GM21515 (cell line): ENCODE measurements around the gene PIAS1.
"Not testable (repeated sequence)": the region's sequence is repeated elsewhere in the genome, so short reads cannot be mapped to it uniquely, and the experiment has no call there.

Experiments used
- ATAC-seq: cut with Tn5 transposase; IDR thresholded peaks from one replicate; pipeline ENCODE4 v1.9.1; 2021; ENCODE audit not compliant: unreplicated experiment

PIAS1 gene

DNA sequence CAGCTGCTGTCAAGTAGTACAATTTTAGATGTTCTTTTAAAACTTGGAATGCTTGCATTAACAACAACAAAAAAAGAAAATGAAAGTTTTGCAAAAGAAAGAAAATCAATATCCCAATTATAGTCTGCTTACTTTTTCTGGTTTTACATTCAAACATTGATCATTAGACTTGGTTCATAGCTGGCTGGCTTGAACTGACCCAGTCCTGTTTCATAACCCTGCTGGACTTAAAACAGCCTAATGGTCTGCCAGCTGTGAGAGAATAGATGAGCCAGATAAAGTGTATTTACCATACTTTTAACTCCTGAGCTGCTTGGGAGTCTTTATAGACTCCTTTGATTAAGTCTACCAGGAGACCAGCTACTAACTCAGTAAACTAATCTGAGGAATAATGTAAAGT, 59.2 kb downstream of the PIAS1 start:
- no peak for ATAC-seq

DNA sequence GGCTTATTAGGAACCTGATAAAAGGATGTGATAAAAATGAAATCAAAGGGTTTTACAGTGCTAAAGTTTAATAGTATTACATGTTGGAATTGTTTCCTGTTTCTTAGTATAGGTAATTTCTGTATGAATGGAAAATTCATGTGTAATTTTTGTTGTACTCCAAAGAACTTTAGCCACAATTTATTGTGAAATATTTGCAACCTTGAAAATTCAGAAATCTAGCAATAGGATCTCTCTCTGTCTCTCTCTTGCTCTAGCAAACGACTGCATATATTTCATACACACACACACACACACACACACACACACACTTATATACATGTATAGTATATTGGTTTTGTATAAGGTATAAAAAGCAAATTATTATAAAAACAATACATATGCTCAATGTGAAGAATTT, 59.6 kb downstream of the PIAS1 start:
- ATAC-seq: no peak

DNA sequence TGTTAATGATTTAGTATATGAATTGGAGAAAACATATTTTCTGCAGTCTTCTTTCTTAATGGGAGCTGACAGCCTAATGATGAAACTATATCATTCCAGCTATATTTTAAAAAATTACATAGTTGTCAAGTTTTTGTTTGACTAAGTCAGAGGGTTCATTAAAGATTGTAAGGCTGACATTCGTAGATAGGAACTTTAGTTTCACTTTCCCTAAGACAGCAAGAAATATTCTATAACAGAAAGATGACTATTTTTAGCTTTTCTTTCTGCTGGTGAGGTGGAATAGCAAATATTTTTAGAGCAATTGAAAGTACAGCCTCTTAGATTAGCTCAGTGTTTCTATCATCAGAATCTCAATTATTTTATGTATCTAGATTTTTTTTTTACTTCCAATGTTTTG, 60.2 kb downstream of the PIAS1 start:
- ATAC-seq: no peak

DNA sequence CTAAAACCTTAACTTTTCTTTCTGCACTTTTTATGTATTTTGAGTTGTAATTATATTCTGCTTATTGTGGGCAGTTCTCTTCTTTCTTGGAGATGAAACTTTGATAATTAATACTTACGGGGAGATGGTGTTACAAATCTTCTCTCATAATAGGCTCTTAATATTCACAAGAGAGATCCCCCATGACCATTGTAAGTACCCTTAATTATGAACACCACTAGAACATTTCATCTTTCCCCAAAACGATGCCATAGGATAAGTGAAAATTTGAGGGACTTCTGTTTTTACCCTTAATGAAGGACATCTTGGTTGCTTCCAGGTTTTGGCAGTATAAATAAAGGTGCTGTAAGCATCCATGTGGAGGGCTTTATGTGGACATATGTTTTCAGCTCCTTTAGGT, 60.7 kb downstream of the PIAS1 start:
- ATAC-seq: no peak

DNA sequence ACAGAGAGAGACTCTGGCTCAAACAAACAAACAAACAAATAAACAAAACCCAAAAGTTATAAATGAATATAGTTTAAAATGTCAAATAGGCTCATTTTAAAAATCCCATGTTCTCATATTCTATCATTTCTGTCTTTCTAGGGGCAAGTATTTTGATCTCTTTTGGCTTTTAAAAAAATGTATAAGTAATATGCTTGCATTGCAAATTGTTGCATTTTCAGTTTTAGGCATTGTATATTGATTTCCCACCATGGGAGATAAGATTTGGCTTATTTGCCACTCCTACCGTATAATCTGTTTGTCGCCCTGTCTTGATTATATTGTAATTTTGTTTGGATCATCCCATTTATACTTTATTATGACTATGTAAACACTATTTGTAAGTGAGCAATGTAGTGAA, 70.6 kb downstream of the PIAS1 start:
- no peak for ATAC-seq

- no peak for ATAC-seq
Observed at GRCh38 chr15:68126396-68126795, 72.3 kb downstream of the PIAS1 start.

DNA sequence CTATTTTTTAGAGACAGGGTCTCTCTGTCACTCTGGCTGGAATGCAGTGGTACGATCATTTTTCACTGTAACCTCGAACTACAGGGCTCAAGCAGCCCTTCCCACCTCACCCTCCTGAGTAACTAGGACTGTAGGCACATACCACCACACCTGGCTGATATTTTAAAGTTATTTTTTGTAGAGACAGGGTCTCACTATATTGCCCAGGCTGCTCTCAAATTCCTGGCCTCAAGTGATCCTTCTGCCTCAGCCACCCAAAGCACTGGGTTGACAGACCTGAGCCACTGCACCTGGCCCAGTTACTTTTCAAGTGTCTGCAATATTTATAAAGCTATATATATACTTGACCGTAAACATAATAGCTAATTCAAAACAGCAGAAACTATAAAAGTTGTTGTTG, 75.0 kb downstream of the PIAS1 start:
- ATAC-seq: no peak

- no peak for ATAC-seq
Observed at GRCh38 chr15:68130851-68131250, 76.7 kb downstream of the PIAS1 start.

DNA sequence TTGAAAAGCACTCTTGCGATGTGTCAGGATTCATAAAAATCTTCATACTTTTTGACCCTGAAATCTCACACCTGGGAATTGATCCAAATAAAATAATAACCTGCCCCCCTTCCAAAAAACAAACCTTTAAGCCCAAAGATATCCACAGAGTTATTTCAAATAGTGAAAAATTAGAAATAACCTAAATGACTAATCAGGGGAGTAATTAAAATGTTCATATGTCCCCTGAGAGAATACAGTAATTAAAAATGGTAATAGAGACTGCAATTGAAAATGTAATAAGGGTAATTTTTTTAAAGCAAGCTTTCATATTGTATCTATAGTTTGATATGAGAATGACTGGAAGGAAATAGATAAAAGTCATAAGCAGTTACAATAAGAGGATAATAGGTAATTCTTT, 83.0 kb downstream of the PIAS1 start:
- no peak for ATAC-seq

- no peak for ATAC-seq
Observed at GRCh38 chr15:68143129-68143528, 89.0 kb downstream of the PIAS1 start.

- no peak for ATAC-seq
Observed at GRCh38 chr15:68143785-68144184, 89.7 kb downstream of the PIAS1 start.

DNA sequence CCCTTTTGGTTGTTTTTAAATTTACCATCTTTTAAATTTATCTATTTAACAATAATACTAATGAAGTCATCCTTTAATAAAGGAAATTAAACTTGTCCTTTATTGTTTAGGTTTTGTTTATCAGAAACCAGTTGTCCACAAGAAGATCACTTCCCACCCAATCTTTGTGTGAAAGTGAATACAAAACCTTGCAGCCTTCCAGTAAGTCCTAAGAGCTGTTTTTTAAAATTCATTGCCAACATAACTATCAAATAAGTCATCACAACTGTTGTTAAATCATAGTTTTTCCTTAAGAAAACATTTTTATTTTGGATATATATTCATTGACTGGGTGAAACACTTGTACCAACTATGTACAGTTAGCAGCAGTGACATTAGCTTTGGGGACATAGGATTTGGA, 91.6 kb downstream of the PIAS1 start:
- no peak for ATAC-seq

GRCh38 chr15:68148039-68148438, 93.9 kb downstream of the PIAS1 start:
- no peak for ATAC-seq

GRCh38 chr15:68149059-68149458, 94.9 kb downstream of the PIAS1 start:
- no peak for ATAC-seq

DNA sequence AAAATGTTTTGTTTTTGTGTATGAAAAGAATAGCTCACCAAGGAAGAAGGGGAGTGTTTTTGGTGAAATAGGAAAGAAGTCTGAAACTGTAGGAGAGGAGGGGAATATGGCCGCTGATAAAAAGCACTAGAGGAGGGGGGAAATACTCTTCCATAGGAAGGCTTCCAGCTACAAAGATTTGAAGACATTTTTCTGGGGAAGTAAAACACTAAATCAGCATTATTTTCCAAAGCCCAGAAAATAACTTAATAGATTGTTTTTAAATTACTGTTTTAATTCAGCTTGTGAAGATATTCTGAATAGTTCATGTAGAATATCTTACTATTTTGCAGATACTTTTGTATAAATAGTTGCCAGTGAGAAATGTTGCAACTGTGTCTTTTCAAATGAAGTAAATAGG, 96.1 kb downstream of the PIAS1 start:
- no peak for ATAC-seq

DNA sequence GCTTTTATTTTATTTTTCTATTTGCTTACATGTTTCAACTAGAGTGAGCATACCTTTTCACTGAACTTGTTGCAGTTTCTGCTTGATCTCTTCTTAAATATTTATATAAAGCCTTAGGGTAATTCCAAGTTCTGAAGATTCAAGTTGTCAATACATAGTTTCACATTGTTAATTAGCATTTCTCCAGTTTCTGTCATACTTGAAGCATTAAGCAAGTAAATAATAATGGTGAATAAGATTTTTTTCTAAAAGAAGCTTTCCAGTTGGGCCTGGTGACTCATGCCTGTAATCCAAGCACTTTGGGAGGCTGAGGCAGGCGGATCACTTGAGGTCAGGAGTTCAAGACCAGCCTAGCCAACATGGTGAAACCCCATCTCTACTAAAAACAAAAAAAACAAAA, 97.2 kb downstream of the PIAS1 start:
- no peak for ATAC-seq

GRCh38 chr15:68152342-68152741, 98.2 kb downstream of the PIAS1 start:
- no peak for ATAC-seq

- no peak for ATAC-seq
Observed at GRCh38 chr15:68154923-68155559, 100.9 kb downstream of the PIAS1 start.

DNA sequence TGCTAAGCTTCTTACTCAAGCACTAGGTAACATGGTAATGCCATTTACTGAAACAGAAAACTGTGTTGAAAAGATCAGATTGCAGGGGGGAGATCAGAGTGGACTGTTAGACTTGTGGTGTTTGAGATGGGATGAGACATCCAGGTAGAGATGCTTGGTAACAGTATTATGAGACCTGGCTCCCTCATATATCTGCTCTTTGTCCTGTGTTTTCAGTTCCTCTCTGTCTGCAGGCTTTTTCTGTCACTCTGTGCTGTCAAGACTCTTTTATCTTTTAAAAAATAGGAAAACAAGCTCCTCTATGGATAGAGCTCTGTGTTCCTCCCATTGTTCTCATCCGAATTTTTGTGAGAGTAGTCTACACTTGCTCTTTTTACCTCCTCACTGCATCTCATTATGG, 103.0 kb downstream of the PIAS1 start:
- ATAC-seq: no peak

GRCh38 chr15:68158046-68158628, 104.0 kb downstream of the PIAS1 start:
- no peak for ATAC-seq

DNA sequence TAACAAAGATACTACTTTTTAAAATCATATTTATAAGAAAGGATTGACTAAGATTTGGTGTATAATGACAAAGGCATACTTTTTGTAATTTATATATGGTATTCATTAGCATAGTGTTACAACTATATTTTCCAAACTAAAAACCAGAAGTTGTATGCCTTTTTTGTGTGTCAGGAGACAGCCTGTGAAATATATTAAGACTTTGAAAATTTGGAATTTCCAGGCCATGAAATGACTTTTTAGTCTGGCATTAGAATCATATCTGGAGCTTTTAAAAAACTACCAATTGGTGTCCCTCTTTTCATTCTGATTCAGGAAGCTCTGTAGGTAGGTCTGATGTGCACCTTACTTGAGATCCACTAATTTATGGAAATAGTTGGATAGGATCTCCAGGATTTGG, 109.1 kb downstream of the PIAS1 start:
- ATAC-seq: no peak

DNA sequence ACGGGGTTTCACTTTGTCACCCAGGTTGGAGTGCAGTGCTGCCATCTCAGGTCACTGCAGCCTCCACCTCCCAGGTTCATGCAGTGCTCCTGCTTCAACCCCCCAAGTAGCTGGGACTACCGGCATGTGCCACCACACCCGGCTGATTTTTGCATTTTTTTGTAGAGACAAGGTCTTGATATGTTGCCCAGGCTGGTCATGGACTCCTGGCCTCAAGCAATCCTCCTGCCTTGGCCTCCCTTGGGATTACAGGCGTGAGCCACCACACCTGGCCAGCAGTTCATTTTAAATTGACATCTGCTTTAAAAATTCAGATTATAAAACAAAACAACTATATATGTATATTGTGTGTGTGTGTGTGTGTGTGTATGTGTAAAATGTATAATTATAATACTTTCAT, 112.7 kb downstream of the PIAS1 start:
- no peak for ATAC-seq

DNA sequence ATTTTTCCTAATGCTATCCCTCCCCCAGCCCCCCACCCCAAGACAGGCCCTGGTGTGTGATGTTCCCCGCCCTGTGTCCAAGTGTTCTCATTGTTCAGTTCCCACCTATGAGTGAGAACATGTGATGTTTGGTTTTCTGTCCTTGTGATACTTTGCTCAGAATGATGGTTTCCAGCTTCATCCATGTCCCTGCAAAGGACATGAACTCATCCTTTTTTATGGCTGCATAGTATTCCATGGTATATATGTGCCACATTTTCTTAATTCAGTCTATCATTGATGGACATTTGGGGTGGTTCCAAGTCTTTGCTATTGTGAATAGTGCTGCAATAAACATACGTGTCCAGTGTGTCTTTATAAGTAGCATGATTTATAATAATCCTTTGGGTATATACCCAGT, 117.9 kb downstream of the PIAS1 start:
- ATAC-seq: not testable (repeated sequence)
